Loucy (cell line): ENCODE measurements around the gene ZCCHC24.

Experiments used
- H2AFZ ChIP-seq: fragments of 200-600 bp; sonication (generic); 2 replicates; pipeline ENCODE4 v1.6.0; 2016; ENCODE audit warnings: antibody characterized with exemption, mild to moderate bottlenecking, low read length, moderate library complexity
- H3F3A ChIP-seq: fragments of 200-600 bp; 2 replicates; pipeline ENCODE4 v1.6.0; 2016; ENCODE audit warnings: antibody characterized with exemption, low read depth, mild to moderate bottlenecking
- H3K27me3 ChIP-seq: fragments of 200-600 bp; sonication (generic); 2 replicates; pipeline ENCODE4 v1.6.1; 2014; ENCODE audit warnings: low read length, mild to moderate bottlenecking; ENCODE audit not compliant: insufficient read depth, poor library complexity, severe bottlenecking
- H3K36me3 ChIP-seq: fragments of 200-600 bp; sonication (generic); 2 replicates; pipeline ENCODE4 v1.6.1; 2016; ENCODE audit warnings: low read length; ENCODE audit not compliant: insufficient read depth
- H3K4me1 ChIP-seq: fragments of 200-600 bp; sonication (generic); 2 replicates; pipeline ENCODE4 v1.5.1; 2014; ENCODE audit warnings: low read length, mild to moderate bottlenecking; ENCODE audit not compliant: insufficient read depth, poor library complexity, severe bottlenecking
- H3K4me2 ChIP-seq: fragments of 200-600 bp; sonication (generic); 2 replicates; pipeline ENCODE4 v1.6.0; 2014; ENCODE audit warnings: antibody characterized with exemption, low read length, low read depth, mild to moderate bottlenecking; ENCODE audit not compliant: poor library complexity, severe bottlenecking
- H3K4me3 ChIP-seq: fragments of 200-600 bp; sonication (generic); 2 replicates; pipeline ENCODE4 v1.5.1; 2014; ENCODE audit warnings: low read length, mild to moderate bottlenecking, mixed read lengths; ENCODE audit not compliant: poor library complexity, severe bottlenecking
- H3K79me2 ChIP-seq: fragments of 200-600 bp; sonication (generic); 2 replicates; pipeline ENCODE4 v1.6.1; 2014; ENCODE audit warnings: low read length; ENCODE audit not compliant: insufficient read depth
- H3K9ac ChIP-seq: fragments of 200-600 bp; sonication (generic); 2 replicates; pipeline ENCODE4 v1.6.0; 2014; ENCODE audit warnings: mild to moderate bottlenecking, low read depth, low read length, moderate library complexity; ENCODE audit not compliant: poor library complexity, severe bottlenecking
- H3K9me2 ChIP-seq: fragments of 200-600 bp; sonication (generic); replicated peaks from 2 replicates; pipeline ENCODE4 v1.6.1; 2016; ENCODE audit warnings: low read depth, low read length, mixed read lengths
- H3K9me3 ChIP-seq: fragments of 200-600 bp; sonication (generic); 2 replicates; pipeline ENCODE4 v1.6.1; 2014; ENCODE audit warnings: mild to moderate bottlenecking, antibody characterized with exemption, low read length, low read depth; ENCODE audit not compliant: insufficient read depth
- H4K20me1 ChIP-seq: fragments of 200-600 bp; sonication (generic); 2 replicates; pipeline ENCODE4 v1.6.0; 2014; ENCODE audit warnings: antibody characterized with exemption, low read length, mild to moderate bottlenecking; ENCODE audit not compliant: insufficient read depth, poor library complexity, severe bottlenecking
- EZH2phosphoT487 ChIP-seq: fragments of 200-600 bp; IDR thresholded peaks from 2 replicates; pipeline ENCODE4 v1.6.1; 2018; ENCODE audit warnings: antibody characterized with exemption, mild to moderate bottlenecking, moderate library complexity, borderline replicate concordance
- TF ChIP-seq, protein P1 (sequence below): fragments of 200-600 bp; sonication (generic); conservative IDR thresholded peaks from 2 replicates; pipeline ENCODE4 v1.5.1; 2014; ENCODE audit warnings: mild to moderate bottlenecking, antibody characterized with exemption, low read length

Gene ZCCHC24

DNA sequence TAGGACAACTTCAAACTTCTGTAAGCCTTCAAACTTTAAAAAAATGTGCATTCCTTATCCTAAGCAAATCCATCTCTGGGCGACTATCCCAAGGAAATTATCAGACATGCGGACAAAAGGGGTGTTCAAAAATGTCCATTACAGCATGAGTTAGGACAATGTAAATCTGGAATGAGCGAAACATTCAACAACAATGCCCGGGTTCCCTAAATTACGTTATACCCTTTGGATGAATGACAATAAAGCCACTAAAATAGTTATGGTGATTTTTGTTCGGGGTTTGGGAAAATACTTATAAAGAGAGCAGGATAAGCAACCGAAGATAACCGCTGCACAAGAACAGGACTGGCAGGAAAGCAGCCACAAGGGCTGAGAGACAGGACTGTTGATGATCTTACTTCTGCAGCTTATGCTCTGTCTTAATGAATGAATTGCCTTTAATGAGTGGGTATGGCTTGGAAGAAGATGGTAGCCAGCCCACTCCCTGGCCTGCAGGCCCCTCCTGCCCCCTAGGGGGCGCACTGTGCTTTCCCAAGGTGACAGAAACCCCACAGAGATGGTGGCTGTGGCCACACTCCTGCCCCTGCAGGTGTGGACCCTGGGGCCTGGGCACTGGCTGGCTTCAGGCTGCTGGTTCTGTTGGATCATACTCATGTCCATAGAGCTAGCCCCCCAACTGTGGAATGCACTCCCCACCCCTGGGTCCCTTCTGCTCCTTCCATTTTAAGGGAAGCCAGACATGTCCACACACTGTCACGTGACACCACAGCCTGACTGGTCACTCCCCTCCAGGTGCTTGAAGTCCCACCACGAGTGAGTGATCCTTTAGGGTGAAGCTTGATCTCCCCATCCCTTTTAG, 45.0 kb downstream of the ZCCHC24 start:
- Histone ChIP-seq H3K4me1 (peaks cover 2% of the 10 kb centered on the region), H3K36me3 (no peaks in the 10 kb centered on the region), H4K20me1 (no peaks in the 10 kb centered on the region), H3K27me3 (no peaks in the 10 kb centered on the region), H2AFZ (no peak overlapping the region), H3K9me2 (no peaks in the 10 kb centered on the region), H3K9ac (no peak overlapping the region), H3K4me2 (no peak overlapping the region), H3K79me2 (no peaks in the 10 kb centered on the region), H3K9me3 (no peaks in the 10 kb centered on the region), H3K4me3 (no peak overlapping the region), H3F3A (no peaks in the 10 kb centered on the region)
- no peak for TF ChIP-seq EZH2phosphoT487
- TF ChIP-seq, protein P1, sequence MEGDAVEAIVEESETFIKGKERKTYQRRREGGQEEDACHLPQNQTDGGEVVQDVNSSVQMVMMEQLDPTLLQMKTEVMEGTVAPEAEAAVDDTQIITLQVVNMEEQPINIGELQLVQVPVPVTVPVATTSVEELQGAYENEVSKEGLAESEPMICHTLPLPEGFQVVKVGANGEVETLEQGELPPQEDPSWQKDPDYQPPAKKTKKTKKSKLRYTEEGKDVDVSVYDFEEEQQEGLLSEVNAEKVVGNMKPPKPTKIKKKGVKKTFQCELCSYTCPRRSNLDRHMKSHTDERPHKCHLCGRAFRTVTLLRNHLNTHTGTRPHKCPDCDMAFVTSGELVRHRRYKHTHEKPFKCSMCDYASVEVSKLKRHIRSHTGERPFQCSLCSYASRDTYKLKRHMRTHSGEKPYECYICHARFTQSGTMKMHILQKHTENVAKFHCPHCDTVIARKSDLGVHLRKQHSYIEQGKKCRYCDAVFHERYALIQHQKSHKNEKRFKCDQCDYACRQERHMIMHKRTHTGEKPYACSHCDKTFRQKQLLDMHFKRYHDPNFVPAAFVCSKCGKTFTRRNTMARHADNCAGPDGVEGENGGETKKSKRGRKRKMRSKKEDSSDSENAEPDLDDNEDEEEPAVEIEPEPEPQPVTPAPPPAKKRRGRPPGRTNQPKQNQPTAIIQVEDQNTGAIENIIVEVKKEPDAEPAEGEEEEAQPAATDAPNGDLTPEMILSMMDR, result peak; percentile 95

DNA sequence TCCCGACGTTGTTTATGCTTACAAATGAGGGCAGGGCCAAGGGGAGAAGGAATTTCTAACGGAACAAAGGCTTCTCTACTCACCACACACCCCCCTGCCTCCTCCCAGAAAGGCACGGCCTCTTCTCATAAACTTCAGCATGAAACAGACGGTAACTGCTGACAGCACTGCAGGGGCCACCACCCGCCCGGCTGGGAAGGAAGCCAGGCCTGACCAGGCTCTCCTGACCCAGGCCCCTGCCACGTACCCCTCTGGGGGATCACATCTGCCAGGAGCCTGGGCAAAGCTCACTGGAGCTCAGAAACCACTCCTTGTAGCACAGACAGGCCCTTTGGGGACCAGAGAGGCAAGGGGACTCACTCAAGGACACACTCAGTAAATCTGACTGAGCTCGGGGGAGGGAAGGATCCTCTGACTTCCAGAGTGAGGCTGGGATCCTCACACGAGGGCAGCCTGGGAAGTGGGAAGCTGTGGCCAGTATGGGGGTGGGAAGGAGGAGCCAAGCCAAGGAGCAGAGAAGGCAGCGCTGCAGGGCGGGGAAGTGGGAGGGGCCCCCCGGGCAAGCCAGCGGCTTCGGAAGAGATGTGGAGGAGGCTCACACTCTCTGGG, 46.1 kb downstream of the ZCCHC24 start:
- Histone ChIP-seq H2AFZ (no peak overlapping the region), H3K4me1 (no peaks in the 10 kb centered on the region), H3K4me3 (no peak overlapping the region)

DNA sequence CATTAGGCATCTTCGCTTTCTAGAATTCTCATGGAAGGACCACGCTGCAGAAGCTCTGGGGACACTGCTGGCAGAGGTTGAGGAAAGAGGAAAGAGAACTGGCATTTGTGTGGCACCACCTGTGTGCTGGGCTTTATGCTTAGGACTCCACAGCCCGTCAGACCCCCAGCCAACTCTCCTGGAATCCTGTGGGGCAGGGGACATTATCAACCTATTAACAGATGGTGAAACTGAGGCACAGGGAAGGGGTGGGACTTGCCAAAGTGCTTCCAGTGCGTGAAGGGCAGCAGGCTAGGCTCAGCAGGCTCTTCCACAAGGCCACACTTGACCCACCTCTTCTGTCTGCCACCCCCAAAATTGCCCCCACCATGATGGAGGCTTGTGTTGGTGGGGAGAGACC, 46.8 kb downstream of the ZCCHC24 start:
- no peak overlapping the region for H3K4me3 ChIP-seq
- no peak overlapping the region for H3K9ac ChIP-seq
- no peaks in the 10 kb centered on the region for H3F3A ChIP-seq
- H3K4me1 ChIP-seq, result no peaks in the 10 kb centered on the region
- no peaks in the 10 kb centered on the region for H3K27me3 ChIP-seq
- no peak overlapping the region for H2AFZ ChIP-seq
- H3K79me2 ChIP-seq, result no peaks in the 10 kb centered on the region
- no peaks in the 10 kb centered on the region for H4K20me1 ChIP-seq
- TF ChIP-seq EZH2phosphoT487, result no peak
- TF ChIP-seq, protein P1, result no peak
- H3K36me3 ChIP-seq, result no peaks in the 10 kb centered on the region; the same call in 1 of the 2 replicates
- no peaks in the 10 kb centered on the region for H3K9me2 ChIP-seq
- H3K9me3 ChIP-seq, result no peaks in the 10 kb centered on the region
- H3K4me2 ChIP-seq, result no peak overlapping the region

More for the DNA sequence above, 46.1 kb downstream of the ZCCHC24 start:
- Histone ChIP-seq H3K79me2 (no peaks in the 10 kb centered on the region), H3K9ac (no peak overlapping the region), H3K9me3 (no peaks in the 10 kb centered on the region), H3K4me2 (no peak overlapping the region), H3K36me3 (no peaks in the 10 kb centered on the region), H3K27me3 (no peaks in the 10 kb centered on the region), H4K20me1 (no peaks in the 10 kb centered on the region), H3K9me2 (no peaks in the 10 kb centered on the region), H3F3A (no peaks in the 10 kb centered on the region)
- TF ChIP-seq EZH2phosphoT487, result no peak
- TF ChIP-seq, protein P1, result no peak
